Measurements from ENCODE around the gene CHRNE.
"Not testable (repeated sequence)": the region's sequence is repeated elsewhere in the genome, so short reads cannot be mapped to it uniquely, and the experiment has no call there.

CHRNE gene

GRCh38 chr17:4939546-4939795 is 36.6 kb upstream of the CHRNE start:
- no peak for DNase-seq

GRCh38 chr17:4938688-4939545 is 36.0 kb upstream of the CHRNE start:
- no peak for DNase-seq

- DNase-seq: no peak
These were observed 35.2 kb upstream of the CHRNE start for GRCh38 chr17:4938069-4938491.

GRCh38 chr17:4937553-4937952 is 34.7 kb upstream of the CHRNE start:
- DNase-seq: no peak

- no peak for DNase-seq
These were observed 33.5 kb upstream of the CHRNE start for GRCh38 chr17:4936436-4936835.

GRCh38 chr17:4935650-4936049 is 32.8 kb upstream of the CHRNE start:
- no peak for DNase-seq

- no peak for DNase-seq
These were observed 31.5 kb upstream of the CHRNE start for GRCh38 chr17:4934173-4934979.

- DNase-seq: no peak
These were observed 30.7 kb upstream of the CHRNE start for GRCh38 chr17:4933646-4934045.

- no peak for DNase-seq
These were observed 29.9 kb upstream of the CHRNE start for GRCh38 chr17:4932756-4933155.

- DNase-seq: no peak
These were observed 29.1 kb upstream of the CHRNE start, which contains the start of gene GP1BA for GRCh38 chr17:4931963-4932362. Gene GP1BA (plus strand): TSS chr17:4932277. CDS start chr17:4932605, 328 bp downstream.

- no peak for DNase-seq
These were observed 26.0 kb upstream of the CHRNE start for GRCh38 chr17:4928881-4929280.

GRCh38 chr17:4926577-4927335 is 23.9 kb upstream of the CHRNE start:
- not testable (repeated sequence) for DNase-seq

GRCh38 chr17:4921320-4921719 is 18.4 kb upstream of the CHRNE start:
- no peak for DNase-seq

- DNase-seq: no peak
These were observed 17.6 kb upstream of the CHRNE start for GRCh38 chr17:4920351-4921048.

- DNase-seq: no peak
These were observed 16.7 kb upstream of the CHRNE start for GRCh38 chr17:4919511-4920047.

- not testable (repeated sequence) for DNase-seq
These were observed 11.7 kb upstream of the CHRNE start for GRCh38 chr17:4914551-4914950.

GRCh38 chr17:4913994-4914393 is 11.1 kb upstream of the CHRNE start:
- no peak for DNase-seq

- peak; percentile 47 for DNase-seq
These were observed 6.0 kb upstream of the CHRNE start for GRCh38 chr17:4908711-4909496.

- DNase-seq: no peak
These were observed 5.4 kb upstream of the CHRNE start for GRCh38 chr17:4908301-4908700.

- DNase-seq: not testable (repeated sequence)
These were observed 3.7 kb upstream of the CHRNE start for GRCh38 chr17:4906642-4907041.

GRCh38 chr17:4902540-4902939 is 358 bp downstream of the CHRNE start:
- no peak for DNase-seq
